Stimulated activated memory B cell treated with anti-CD40 and anti-IgM and Interleukin-4, amounts not matched to agents 10 μg/mL and 1 μg/mL and 100 μg/mL, for 72 hours (primary cell): ENCODE data around the gene TIMM50.
A peak's percentile ranks its signal among the peaks of the same experiment; 100 is the strongest.

Experiments
- ATAC-seq: fragments of 150-1000 bp; cut with Tn5 transposase; 2 replicates; pipeline ENCODE4 v1.10.0; 2021
- H3K27ac Mint-ChIP-seq: one replicate; pipeline ENCODE4 v1.8.0; 2022; ENCODE audit warnings: mild to moderate bottlenecking, mixed read lengths
- H3K27me3 Mint-ChIP-seq: one replicate; pipeline ENCODE4 v1.8.0; 2022; ENCODE audit warnings: mixed read lengths
- H3K36me3 Mint-ChIP-seq: one replicate; pipeline ENCODE4 v1.8.0; 2022; ENCODE audit warnings: mixed read lengths
- H3K4me1 Mint-ChIP-seq: one replicate; pipeline ENCODE4 v1.8.0; 2022; ENCODE audit warnings: mixed read lengths
- H3K4me3 Mint-ChIP-seq: one replicate; pipeline ENCODE4 v1.8.0; 2022; ENCODE audit warnings: mild to moderate bottlenecking, moderate library complexity, mixed read lengths
- H3K9me3 Mint-ChIP-seq: one replicate; pipeline ENCODE4 v1.8.0; 2022; ENCODE audit warnings: mixed read lengths

Gene TIMM50

GRCh38 chr19:39481676-39482075 is 1.0 kb downstream of the TIMM50 start:
- no peak for ATAC-seq
- H3K36me3 Mint-ChIP-seq, result peaks cover 30% of the 10 kb centered on the region
- H3K4me3 Mint-ChIP-seq, result peak overlapping the region; percentile 90
- no peaks in the 10 kb centered on the region for H3K9me3 Mint-ChIP-seq
- peaks cover 24% of the 10 kb centered on the region for H3K4me1 Mint-ChIP-seq
- H3K27ac Mint-ChIP-seq, result peak overlapping the region; percentile 91
- no peaks in the 10 kb centered on the region for H3K27me3 Mint-ChIP-seq

- Mint-ChIP-seq H3K27me3 (no peaks in the 10 kb centered on the region), H3K27ac (no peak overlapping the region), H3K4me3 (no peak overlapping the region), H3K4me1 (peaks cover 24% of the 10 kb centered on the region), H3K36me3 (peaks cover 31% of the 10 kb centered on the region), H3K9me3 (no peaks in the 10 kb centered on the region)
- ATAC-seq, result no peak
Observed at GRCh38 chr19:39483141-39483540, 2.5 kb downstream of the TIMM50 start.

GRCh38 chr19:39489756-39490155 is 9.1 kb downstream of the TIMM50 start:
- H3K4me3 Mint-ChIP-seq, result no peak overlapping the region

GRCh38 chr19:39492225-39492624 is 11.6 kb downstream of the TIMM50 start:
- H3K36me3 Mint-ChIP-seq, result peaks cover 25% of the 10 kb centered on the region
- no peaks in the 10 kb centered on the region for H3K27me3 Mint-ChIP-seq
- no peak for ATAC-seq
- no peaks in the 10 kb centered on the region for H3K4me1 Mint-ChIP-seq
- no peak overlapping the region for H3K27ac Mint-ChIP-seq
- H3K4me3 Mint-ChIP-seq, result no peak overlapping the region
- H3K9me3 Mint-ChIP-seq, result no peaks in the 10 kb centered on the region

More at GRCh38 chr19:39489756-39490155, 9.1 kb downstream of the TIMM50 start:
- Mint-ChIP-seq H3K9me3 (no peaks in the 10 kb centered on the region), H3K4me1 (no peaks in the 10 kb centered on the region), H3K27me3 (no peaks in the 10 kb centered on the region), H3K36me3 (peaks cover 41% of the 10 kb centered on the region), H3K27ac (no peak overlapping the region)
- no peak for ATAC-seq

GRCh38 chr19:39492788-39493187 is 12.2 kb downstream of the TIMM50 start:
- ATAC-seq, result no peak
- peaks cover 1% of the 10 kb centered on the region for H3K27me3 Mint-ChIP-seq
- peaks cover 3% of the 10 kb centered on the region for H3K4me1 Mint-ChIP-seq
- H3K4me3 Mint-ChIP-seq, result no peak overlapping the region
- H3K27ac Mint-ChIP-seq, result no peak overlapping the region
- H3K9me3 Mint-ChIP-seq, result no peaks in the 10 kb centered on the region
- peaks cover 23% of the 10 kb centered on the region for H3K36me3 Mint-ChIP-seq

- Mint-ChIP-seq H3K27ac (no peak overlapping the region), H3K9me3 (no peaks in the 10 kb centered on the region)
Observed at GRCh38 chr19:39494661-39495060, 14.0 kb downstream of the TIMM50 start.

GRCh38 chr19:39496063-39496462 is 15.4 kb downstream of the TIMM50 start:
- H3K4me3 Mint-ChIP-seq, result no peak overlapping the region
- H3K27me3 Mint-ChIP-seq, result peaks cover 31% of the 10 kb centered on the region
- no peaks in the 10 kb centered on the region for H3K36me3 Mint-ChIP-seq
- no peaks in the 10 kb centered on the region for H3K9me3 Mint-ChIP-seq
- peaks cover 26% of the 10 kb centered on the region for H3K4me1 Mint-ChIP-seq
- ATAC-seq, result no peak
- H3K27ac Mint-ChIP-seq, result no peak overlapping the region

More at GRCh38 chr19:39494661-39495060, 14.0 kb downstream of the TIMM50 start:
- peaks cover 19% of the 10 kb centered on the region for H3K27me3 Mint-ChIP-seq
- no peak overlapping the region for H3K4me3 Mint-ChIP-seq
- H3K36me3 Mint-ChIP-seq, result peaks cover 7% of the 10 kb centered on the region
- peaks cover 22% of the 10 kb centered on the region for H3K4me1 Mint-ChIP-seq
- no peak for ATAC-seq

GRCh38 chr19:39497701-39497995 is 17.0 kb downstream of the TIMM50 start:
- Mint-ChIP-seq H3K4me1 (peaks cover 26% of the 10 kb centered on the region), H3K27me3 (peaks cover 31% of the 10 kb centered on the region)

GRCh38 chr19:39497996-39498797 is 17.6 kb downstream of the TIMM50 start:
- peak; percentile 62 for ATAC-seq
- peaks cover 28% of the 10 kb centered on the region for H3K4me1 Mint-ChIP-seq
- H3K27me3 Mint-ChIP-seq, result peaks cover 35% of the 10 kb centered on the region
- H3K4me3 Mint-ChIP-seq, result peak overlapping the region; percentile 61
- no peaks in the 10 kb centered on the region for H3K36me3 Mint-ChIP-seq
- no peaks in the 10 kb centered on the region for H3K9me3 Mint-ChIP-seq
- H3K27ac Mint-ChIP-seq, result peak overlapping the region; percentile 40

More at GRCh38 chr19:39497701-39497995, 17.0 kb downstream of the TIMM50 start:
- Mint-ChIP-seq H3K36me3 (no peaks in the 10 kb centered on the region), H3K4me3 (no peak overlapping the region), H3K9me3 (no peaks in the 10 kb centered on the region), H3K27ac (no peak overlapping the region)
- ATAC-seq, result no peak

- Mint-ChIP-seq H3K4me1 (peaks cover 36% of the 10 kb centered on the region), H3K27ac (peak within 1 kb of the TSS; percentile 40)
Observed at GRCh38 chr19:39498798-39499642, 18.4 kb downstream of the TIMM50 start, which contains the start of gene DLL3. TSS of gene DLL3 (plus strand) at chr19:39498947. CDS start at chr19:39498975, 28 bp downstream.

GRCh38 chr19:39499932-39500331 is 19.3 kb downstream of the TIMM50 start:
- Mint-ChIP-seq H3K4me3 (peak overlapping the region; percentile 35), H3K27ac (peak overlapping the region; percentile 27), H3K4me1 (peaks cover 36% of the 10 kb centered on the region), H3K27me3 (peaks cover 52% of the 10 kb centered on the region), H3K9me3 (no peaks in the 10 kb centered on the region), H3K36me3 (no peaks in the 10 kb centered on the region)
- no peak for ATAC-seq

More at GRCh38 chr19:39498798-39499642, 18.4 kb downstream of the TIMM50 start, which contains the start of gene DLL3:
- no peaks in the 10 kb centered on the region for H3K9me3 Mint-ChIP-seq
- ATAC-seq, result peak; percentile 49
- H3K27me3 Mint-ChIP-seq, result peaks cover 43% of the 10 kb centered on the region
- H3K4me3 Mint-ChIP-seq, result peak within 1 kb of the TSS; percentile 65
- H3K36me3 Mint-ChIP-seq, result no peaks in the 10 kb centered on the region

- no peak for ATAC-seq
- no peak overlapping the region for H3K27ac Mint-ChIP-seq
- H3K27me3 Mint-ChIP-seq, result peaks cover 59% of the 10 kb centered on the region
- no peaks in the 10 kb centered on the region for H3K9me3 Mint-ChIP-seq
- no peaks in the 10 kb centered on the region for H3K36me3 Mint-ChIP-seq
- peaks cover 36% of the 10 kb centered on the region for H3K4me1 Mint-ChIP-seq
- no peak overlapping the region for H3K4me3 Mint-ChIP-seq
Observed at GRCh38 chr19:39500543-39500942, 19.9 kb downstream of the TIMM50 start.

GRCh38 chr19:39501340-39501739 is 20.7 kb downstream of the TIMM50 start:
- no peak overlapping the region for H3K4me3 Mint-ChIP-seq
- no peaks in the 10 kb centered on the region for H3K36me3 Mint-ChIP-seq
- peaks cover 67% of the 10 kb centered on the region for H3K27me3 Mint-ChIP-seq
- ATAC-seq, result no peak
- no peaks in the 10 kb centered on the region for H3K9me3 Mint-ChIP-seq
- no peak overlapping the region for H3K27ac Mint-ChIP-seq
- peaks cover 39% of the 10 kb centered on the region for H3K4me1 Mint-ChIP-seq

- Mint-ChIP-seq H3K27me3 (peaks cover 71% of the 10 kb centered on the region), H3K9me3 (no peaks in the 10 kb centered on the region), H3K4me1 (peaks cover 47% of the 10 kb centered on the region), H3K4me3 (peak overlapping the region; percentile 15), H3K36me3 (no peaks in the 10 kb centered on the region), H3K27ac (no peak overlapping the region)
- peak; percentile 42 for ATAC-seq
Observed at GRCh38 chr19:39502640-39503417, 22.2 kb downstream of the TIMM50 start.

GRCh38 chr19:39506598-39506943 is 25.9 kb downstream of the TIMM50 start:
- no peak for ATAC-seq
- no peak overlapping the region for H3K27ac Mint-ChIP-seq

More at GRCh38 chr19:39506598-39506943, 25.9 kb downstream of the TIMM50 start:
- Mint-ChIP-seq H3K4me1 (peaks cover 30% of the 10 kb centered on the region), H3K4me3 (peak overlapping the region; percentile 73), H3K36me3 (no peaks in the 10 kb centered on the region), H3K9me3 (no peaks in the 10 kb centered on the region), H3K27me3 (peaks cover 42% of the 10 kb centered on the region)
